Measurements from ENCODE around the gene HDLBP. TPM values are rescaled to one million over a fixed set of nuclear protein-coding genes. Genes with fewer than 3 reads are reported as not detected.

HDLBP gene
- total and polyA plus RNA-seq, 8 donors, result 273 to 996 (median 749) TPM

- WGBS, 2 donors, result 44 to 50% methylated on average over 4 of the region's 4 CpGs
- H3K4me3 ChIP-seq, result no peak overlapping the region
- no peak for DNase-seq
- no peak overlapping the region for H3K27ac ChIP-seq
- H3K9me3 ChIP-seq, result no peaks in the 10 kb centered on the region
- FAIRE-seq, result no peak
- H3K4me1 ChIP-seq, result peaks cover 7 to 15% (median 8%) of the 10 kb centered on the region in 3 donors
- no peaks in the 10 kb centered on the region for H3K27me3 ChIP-seq
- no peak for ATAC-seq
- intact Hi-C loops (cut with DNase I), result no loop called here
- no peaks in the 10 kb centered on the region for H3K36me3 ChIP-seq
- TF ChIP-seq, protein P1, sequence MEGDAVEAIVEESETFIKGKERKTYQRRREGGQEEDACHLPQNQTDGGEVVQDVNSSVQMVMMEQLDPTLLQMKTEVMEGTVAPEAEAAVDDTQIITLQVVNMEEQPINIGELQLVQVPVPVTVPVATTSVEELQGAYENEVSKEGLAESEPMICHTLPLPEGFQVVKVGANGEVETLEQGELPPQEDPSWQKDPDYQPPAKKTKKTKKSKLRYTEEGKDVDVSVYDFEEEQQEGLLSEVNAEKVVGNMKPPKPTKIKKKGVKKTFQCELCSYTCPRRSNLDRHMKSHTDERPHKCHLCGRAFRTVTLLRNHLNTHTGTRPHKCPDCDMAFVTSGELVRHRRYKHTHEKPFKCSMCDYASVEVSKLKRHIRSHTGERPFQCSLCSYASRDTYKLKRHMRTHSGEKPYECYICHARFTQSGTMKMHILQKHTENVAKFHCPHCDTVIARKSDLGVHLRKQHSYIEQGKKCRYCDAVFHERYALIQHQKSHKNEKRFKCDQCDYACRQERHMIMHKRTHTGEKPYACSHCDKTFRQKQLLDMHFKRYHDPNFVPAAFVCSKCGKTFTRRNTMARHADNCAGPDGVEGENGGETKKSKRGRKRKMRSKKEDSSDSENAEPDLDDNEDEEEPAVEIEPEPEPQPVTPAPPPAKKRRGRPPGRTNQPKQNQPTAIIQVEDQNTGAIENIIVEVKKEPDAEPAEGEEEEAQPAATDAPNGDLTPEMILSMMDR (IDR thresholded peaks at IDR 0.05), result no peak
Measured at GRCh38 chr2:241289053-241289452, 26.4 kb downstream of the HDLBP start.

- no peaks in the 10 kb centered on the region for H3K27me3 ChIP-seq
- ATAC-seq (peak in 1 of 4 donors; percentile 28), FAIRE-seq (no peak), DNase-seq (no peak)
- peaks cover 7 to 16% (median 8%) of the 10 kb centered on the region in 3 donors for H3K4me1 ChIP-seq
- TF ChIP-seq, protein P1 (IDR thresholded peaks at IDR 0.05), result no peak
- 73 to 77% methylated on average over 3 of the region's 3 CpGs for WGBS, 2 donors
- H3K27ac ChIP-seq, result no peak overlapping the region
- no peak overlapping the region for H3K4me3 ChIP-seq
- intact Hi-C loops (cut with DNase I), result no loop called here
- H3K36me3 ChIP-seq, result no peaks in the 10 kb centered on the region
- no peaks in the 10 kb centered on the region for H3K9me3 ChIP-seq
Measured at GRCh38 chr2:241288324-241288888, 27.1 kb downstream of the HDLBP start.

- Histone ChIP-seq H3K27ac (no peak overlapping the region), H3K9me3 (no peaks in the 10 kb centered on the region), H3K4me3 (no peak overlapping the region), H3K27me3 (no peaks in the 10 kb centered on the region), H3K36me3 (no peaks in the 10 kb centered on the region), H3K4me1 (peaks cover 7 to 23% (median 15%) of the 10 kb centered on the region in 3 donors)
- WGBS, 2 donors, result 95% methylated on average over 9 of the region's 9 CpGs
- FAIRE-seq (no peak), DNase-seq (no peak), ATAC-seq (no peak)
- intact Hi-C loops (cut with DNase I), result no loop called here
- TF ChIP-seq, protein P1 (IDR thresholded peaks at IDR 0.05), result no peak
Measured at GRCh38 chr2:241286348-241287090, 29.0 kb downstream of the HDLBP start.

- DNase-seq (no peak), ATAC-seq (no peak), FAIRE-seq (no peak)
- 64 to 67% methylated on average over 1 of the region's 1 CpG for WGBS, 2 donors
- H3K4me1 ChIP-seq, result peaks cover 7 to 23% (median 15%) of the 10 kb centered on the region in 3 donors
- no peaks in the 10 kb centered on the region for H3K27me3 ChIP-seq
- no peaks in the 10 kb centered on the region for H3K36me3 ChIP-seq
- H3K9me3 ChIP-seq, result no peaks in the 10 kb centered on the region
- no peak overlapping the region for H3K27ac ChIP-seq
- TF ChIP-seq, protein P1 (IDR thresholded peaks at IDR 0.05), result no peak
- intact Hi-C loops (cut with DNase I), result no loop called here
- H3K4me3 ChIP-seq, result no peak overlapping the region
Measured at GRCh38 chr2:241285596-241285995, 29.9 kb downstream of the HDLBP start.

DNA sequence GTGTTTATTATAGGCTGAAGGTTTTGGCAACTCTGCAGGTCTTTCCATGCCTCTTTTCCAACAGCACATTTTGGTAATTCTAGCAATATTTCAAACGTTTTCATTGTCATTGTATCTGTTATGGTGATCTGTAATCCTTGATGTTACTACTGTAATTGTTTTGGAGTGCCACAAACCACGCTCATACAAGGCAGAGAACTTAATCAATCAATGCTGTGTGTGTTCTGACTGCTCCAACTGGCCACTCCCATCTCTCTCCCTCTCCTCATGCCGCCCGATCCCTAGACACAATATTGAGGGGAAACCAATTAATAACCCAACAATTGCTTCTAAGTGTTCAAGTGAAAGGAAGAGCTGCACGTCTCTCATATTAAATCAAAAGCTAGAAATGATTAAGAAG lies 32.9 kb downstream of the HDLBP start:
- TF ChIP-seq, protein P1 (IDR thresholded peaks at IDR 0.05), result no peak
- H3K4me1 ChIP-seq, result peaks cover 7 to 27% (median 20%) of the 10 kb centered on the region in 3 donors
- ATAC-seq (peak in 3 of 4 donors; percentile 40 to 57 (median 53)), DNase-seq (no peak), FAIRE-seq (no peak)
- H3K36me3 ChIP-seq, result no peaks in the 10 kb centered on the region
- intact Hi-C loops (cut with DNase I), result no loop called here
- H3K4me3 ChIP-seq, result no peak overlapping the region
- H3K9me3 ChIP-seq, result no peaks in the 10 kb centered on the region
- no peak overlapping the region for H3K27ac ChIP-seq
- no peaks in the 10 kb centered on the region for H3K27me3 ChIP-seq
- WGBS, 2 donors, result 23 to 30% methylated on average over 5 of the region's 5 CpGs

Data from pancreas (tissue), 10 donors.